Transverse colon (tissue), 3 donors: ENCODE data around the gene NR3C2.

Experiments used
- CTCF ChIP-seq, 5 experiments: fragments of 200-600 bp in 3 of 5; fragments of 450-650 bp in 2 of 5; sonication (generic) in 3 of 5; IDR thresholded peaks; 1 replicate in 2 of 5; 2 replicates in 3 of 5; pipeline ENCODE4 v1.5.1; 2016 to 2017; ENCODE audit warnings: antibody characterized with exemption in 5 of 5, inconsistent platforms in 3 of 5, mild to moderate bottlenecking in 2 of 5, moderate library complexity in 1 of 5
- POLR2A ChIP-seq: fragments of 450-650 bp; IDR thresholded peaks from one replicate; pipeline ENCODE4 v1.6.1; 2016; ENCODE audit warnings: antibody characterized with exemption, mild to moderate bottlenecking, moderate library complexity

GRCh38 chr4:148283665-148284064 lies 158.5 kb downstream of the NR3C2 start:
- TF ChIP-seq POLR2A (no peak), CTCF (IDR thresholded peaks at IDR 0.05) (no peak)
